NOMO-1 treated with dmso at 0.1 percent for 144 hours (cell line): ENCODE results near the gene FMO2.

ENCODE experiments used
- DNase-seq: peaks from one replicate; lab custom pipeline; 2025; ENCODE audit not compliant: unreplicated experiment; lab: John Stamatoyannopoulos, UW

The FMO2 gene

DNA sequence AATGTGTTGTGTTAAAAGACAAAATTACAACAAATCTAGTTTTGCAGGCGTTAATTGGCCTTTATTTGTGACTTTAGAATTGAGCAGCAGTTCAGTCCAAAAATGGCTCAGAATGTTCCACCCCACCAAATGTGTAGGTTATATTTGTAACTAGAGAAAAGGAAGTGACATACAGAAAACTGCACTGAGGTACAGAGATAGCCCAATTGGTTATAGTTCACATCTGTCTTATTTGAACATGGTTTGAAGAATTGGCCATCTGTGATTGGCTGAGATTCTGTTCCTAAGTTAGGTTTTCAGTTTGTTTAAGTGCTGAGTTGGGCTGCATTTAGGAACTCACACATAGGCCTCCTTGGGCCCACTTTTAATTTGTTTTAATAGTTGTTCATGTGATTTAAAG lies 12.0 kb upstream of the FMO2 start:
- no peak for DNase-seq

DNA sequence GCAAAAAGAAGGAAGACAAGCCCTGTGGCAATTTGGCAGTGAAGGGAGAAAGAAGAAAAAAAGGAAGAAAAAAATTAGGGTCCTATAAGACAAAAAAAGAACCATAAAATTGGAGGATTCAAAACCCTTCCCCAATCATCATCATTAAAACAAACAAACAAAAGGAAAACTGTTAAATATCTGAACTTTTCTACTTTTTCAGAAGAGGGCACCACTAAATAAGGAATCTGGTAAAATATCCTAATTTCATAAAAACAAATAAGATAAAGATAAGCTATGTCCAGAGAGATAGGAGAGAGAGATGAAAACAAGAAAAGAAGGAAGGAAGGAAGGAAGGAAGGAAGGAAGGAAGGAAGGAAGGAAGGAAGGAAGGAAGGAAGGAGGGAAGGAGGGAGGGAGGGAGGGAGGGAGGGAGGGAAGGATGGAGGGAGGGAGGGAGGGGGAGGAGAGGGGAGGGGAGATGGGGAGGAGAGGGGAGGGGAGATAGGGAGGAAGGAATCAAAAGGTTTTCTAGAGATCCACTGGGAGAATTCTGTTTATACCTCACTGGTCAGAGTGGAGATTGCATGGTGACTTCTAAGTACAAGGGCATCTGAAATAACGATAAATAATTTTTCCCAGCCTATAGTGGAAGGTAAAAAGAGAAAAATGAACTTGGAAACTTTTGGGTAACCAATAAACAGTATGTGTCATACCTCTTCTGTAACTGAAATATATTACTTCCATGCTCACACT lies 10.4 kb upstream of the FMO2 start:
- DNase-seq, result no peak

DNA sequence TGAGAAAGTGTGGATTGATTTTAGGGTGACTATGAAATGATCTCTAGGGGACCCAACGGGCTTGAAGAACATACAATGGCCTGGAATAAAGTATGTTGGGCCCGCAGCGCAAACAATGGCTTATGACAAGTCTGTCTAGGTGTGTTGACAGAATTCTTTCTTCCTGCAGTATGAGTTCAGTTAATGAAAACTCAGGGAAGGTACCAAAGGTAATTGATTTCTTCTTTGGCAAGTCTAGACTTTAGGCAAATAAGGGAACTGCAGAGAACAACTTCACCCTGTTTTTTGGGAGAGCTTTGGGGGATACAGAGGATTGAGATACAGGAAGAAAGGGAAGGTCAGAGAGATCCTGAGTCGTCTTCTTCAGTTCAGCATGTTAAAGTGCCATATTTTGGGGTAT lies 7.8 kb upstream of the FMO2 start:
- DNase-seq, result no peak

DNA sequence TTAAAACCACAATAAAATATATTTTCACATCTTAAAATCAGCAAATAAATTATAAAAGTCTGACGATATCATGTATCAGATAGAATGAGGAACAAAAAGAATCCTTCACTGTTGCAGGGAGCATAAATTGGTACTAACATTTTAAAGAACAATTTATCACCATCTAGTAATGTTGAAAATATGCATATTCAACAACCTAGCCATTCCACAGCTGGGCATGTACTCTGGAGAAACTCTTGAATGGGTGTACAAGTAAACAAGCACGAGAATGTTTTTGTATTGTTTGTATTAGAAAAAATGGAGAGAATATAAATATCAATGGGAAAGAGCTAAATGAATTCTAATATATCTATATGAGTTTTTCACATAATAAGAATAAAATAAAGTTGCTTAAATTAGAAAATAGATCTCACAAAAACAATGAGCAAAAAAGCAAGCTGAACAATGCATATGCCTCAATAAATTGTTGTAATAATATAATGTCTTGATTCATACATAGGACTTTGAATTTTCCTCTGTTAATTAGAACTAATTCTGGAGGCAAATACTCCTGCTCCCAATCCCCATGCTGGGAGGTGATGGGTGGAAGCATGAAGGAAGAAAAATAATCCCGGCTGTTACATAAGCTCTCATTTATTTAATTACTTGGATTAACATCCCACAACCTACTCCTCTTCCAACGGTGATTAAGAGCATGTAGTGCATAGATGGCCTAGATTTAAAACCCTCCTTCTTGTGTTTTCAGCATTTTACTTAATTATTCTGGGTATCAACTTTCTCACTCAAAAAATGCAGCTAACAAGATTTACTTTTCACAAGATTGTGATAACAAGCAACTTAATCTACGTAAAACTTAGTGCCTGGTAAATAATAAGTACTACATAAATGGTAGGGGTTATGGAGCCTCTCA lies 5.5 kb upstream of the FMO2 start:
- DNase-seq, result no peak

DNA sequence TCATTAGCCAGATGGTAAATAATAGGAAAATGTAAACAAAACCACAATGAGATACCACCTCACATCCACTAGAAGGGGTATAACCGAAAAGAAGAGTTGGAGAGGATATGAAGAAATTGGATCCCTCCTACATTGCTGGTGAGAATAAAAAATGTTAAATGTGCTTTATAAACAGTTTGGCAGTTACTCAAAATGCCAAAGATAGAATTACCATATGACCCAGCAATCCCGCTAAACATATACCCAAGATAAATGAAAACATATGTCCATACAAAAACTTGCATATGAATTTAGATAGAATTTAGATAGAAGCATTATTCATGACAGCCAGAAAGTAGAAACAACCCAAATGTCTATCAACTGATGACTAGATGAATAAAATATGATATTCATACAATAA lies 4.4 kb upstream of the FMO2 start:
- no peak for DNase-seq

DNA sequence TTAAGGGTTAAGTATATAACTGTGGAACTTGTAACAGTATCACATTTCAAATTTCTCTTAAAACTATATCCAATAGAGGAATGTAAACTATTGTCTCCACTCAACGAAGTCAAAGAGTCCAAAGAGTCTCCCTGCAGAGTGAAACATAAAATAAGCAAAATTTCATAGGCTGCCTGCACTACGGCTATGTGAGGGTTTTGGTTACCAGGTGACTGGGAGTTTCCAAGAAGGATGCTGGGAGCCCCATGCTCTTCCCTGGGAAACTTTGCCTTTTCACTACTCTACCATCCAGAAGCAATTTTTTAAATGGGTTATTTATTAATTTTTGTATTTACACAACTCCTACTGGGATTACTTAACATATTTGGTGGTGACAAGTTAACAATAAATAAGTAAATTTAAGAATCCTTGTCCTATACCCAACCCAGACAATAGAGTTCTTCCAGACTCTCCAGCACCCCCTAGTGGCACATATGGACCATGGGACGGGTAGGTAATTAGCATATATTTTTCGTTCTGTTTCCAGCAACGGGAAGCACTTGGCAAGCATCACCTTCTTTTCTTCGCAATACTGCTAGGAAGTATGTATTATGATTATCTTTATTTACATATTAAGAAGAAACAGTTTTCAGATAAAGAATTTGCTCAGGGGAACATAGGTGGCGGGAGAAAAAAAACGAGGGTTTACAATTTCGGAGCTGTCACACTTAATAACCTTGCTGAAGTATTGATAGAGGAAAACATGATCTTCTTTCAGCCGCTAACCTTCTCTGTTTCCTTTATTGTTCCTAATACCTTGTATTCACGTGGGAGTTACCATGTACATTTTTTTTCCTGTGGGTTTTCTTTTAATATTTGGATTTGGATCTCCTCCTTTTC lies 3.5 kb downstream of the FMO2 start:
- DNase-seq, result peak; percentile 1

DNA sequence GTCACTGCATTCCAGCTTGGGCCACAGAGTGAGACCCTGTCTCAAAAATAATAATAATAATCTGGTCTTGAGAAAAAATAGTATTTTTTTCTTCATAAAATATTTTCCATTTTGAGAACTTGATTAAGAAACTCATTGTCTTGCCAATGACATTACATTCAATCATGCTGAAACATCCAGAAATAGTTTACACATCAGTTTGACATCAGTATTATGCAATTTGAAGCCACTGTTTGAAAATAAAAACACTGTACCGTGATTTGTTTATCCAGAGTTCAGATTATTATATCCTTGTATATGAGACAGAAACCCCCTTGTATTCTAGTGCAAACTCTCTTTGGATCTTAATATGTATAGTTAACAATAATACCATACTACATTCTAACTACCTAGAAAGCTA lies 6.9 kb downstream of the FMO2 start:
- DNase-seq, result no peak

DNA sequence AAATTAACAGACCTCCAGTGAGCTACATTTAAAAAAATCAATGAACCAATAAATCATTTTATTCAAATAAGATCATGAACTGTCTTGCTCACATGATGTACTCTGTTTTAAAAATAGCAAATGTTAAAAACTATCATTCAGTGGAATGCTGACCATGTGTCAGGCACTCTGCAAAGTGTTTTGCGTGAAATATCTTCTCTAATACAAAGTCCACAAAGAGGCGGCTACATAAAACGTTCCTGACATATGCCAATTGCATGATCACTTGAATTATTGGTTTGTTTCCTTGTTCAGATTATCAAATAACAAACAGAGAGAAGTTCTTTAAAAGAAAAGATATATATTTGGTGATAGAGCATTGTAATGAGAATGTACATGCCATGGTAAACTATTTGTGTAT lies 10.7 kb downstream of the FMO2 start:
- no peak for DNase-seq

DNA sequence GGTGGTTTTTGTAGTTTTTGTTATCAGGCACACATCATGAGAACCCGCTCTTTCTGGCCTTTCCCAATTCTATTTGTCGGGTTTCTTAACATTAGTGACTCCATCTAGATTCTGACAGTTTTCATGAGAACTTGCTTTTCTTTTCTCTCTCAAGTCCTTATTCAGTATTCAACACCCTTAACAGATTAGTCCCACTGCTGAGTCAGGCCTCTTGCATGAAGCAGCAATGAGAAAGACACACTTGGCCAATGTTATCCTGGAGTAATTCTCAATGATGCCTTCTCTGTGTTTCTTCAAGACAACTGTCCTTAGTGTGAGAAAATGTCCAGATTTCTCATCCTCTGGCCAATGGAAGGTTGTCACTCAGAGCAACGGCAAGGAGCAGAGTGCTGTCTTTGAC lies 11.3 kb downstream of the FMO2 start:
- no peak for DNase-seq

DNA sequence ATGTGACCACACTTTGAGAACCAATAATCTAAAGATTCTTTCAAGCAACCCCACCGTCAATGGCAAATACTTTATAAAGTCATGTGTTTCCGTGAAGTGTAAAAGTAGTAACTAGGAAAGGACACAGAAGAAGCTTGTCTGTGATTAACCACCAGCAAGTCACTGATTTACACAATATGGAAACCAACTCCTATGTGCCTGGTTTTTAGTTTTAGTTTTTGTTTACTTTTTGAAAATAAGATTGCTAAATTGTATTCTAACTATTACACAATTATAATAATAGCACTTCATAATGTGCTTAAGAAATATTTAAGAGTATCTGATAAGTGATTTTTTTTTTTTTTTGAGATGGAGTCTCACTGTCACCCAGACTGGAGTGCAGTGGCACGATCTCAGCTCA lies 13.0 kb downstream of the FMO2 start:
- DNase-seq, result no peak

DNA sequence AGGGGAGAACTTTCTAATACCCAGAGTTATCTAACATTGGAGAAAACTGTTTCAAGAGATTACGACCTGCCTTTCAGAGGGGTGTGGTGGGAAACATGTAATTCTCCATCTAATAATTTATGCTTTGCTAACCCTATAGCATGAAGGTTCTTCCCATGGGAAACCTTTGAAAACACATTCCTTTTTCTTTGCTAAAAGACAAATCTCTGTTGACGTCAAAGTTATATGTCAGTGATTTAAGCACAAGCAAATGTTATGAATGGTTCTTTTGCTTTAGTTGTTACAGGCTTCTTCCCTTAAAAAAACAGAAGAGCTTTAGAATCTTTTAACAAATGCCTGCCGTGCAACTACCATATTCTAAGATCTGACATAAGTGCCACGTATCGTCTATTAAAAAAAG lies 19.2 kb downstream of the FMO2 start:
- no peak for DNase-seq

DNA sequence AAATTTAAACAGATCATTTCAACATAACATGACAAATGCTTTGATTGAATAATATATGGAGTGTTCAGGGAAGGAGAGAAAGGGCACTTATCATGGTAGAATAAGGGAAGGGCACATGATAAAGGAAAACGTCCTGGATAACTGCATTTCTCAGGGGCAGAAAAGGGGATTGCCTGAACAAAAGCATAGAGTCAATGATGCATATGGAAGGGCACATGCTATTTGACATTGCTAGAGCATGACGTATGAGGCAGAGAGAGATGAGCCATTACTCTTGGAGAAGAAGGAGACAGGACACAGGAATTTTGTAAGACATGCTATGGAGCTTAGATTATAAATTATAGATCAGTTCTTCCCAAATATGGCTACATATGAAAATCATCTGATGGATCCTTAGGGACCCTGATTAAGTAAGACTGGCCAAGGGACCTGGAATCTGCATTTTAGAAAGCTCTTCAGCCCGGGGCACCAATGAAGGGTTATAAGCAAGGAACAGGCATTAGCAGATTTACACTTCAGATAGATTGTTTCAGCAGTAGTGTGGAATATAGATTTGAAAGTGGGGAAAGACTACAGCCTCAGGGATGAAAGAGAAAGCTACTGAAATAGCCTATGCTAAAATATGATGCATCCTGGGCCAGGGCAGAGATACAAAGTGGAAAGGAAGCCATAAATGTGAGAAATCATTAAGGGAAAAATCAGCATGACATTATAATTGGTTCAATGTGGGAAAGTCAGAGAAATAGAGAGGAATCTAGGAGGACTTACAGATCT lies 21.3 kb downstream of the FMO2 start:
- DNase-seq, result no peak

DNA sequence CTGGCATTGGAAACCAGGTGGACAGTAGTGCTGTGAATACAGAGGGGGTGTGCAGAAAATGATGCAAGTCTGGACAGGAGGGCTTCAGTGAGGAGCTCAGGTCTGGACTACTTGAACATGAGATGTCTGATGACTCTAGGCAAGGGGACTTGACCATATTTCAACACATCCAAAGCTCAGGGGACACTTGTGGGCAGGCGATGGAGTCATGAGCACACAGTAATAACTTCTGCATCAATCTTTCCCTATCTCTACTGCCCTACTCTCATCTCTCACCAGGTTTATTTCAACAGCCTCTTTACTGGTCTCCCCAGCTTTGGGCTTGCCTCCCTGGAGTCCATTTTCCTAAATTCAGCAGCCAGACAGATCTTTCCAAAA lies 21.9 kb downstream of the FMO2 start:
- DNase-seq, result no peak

DNA sequence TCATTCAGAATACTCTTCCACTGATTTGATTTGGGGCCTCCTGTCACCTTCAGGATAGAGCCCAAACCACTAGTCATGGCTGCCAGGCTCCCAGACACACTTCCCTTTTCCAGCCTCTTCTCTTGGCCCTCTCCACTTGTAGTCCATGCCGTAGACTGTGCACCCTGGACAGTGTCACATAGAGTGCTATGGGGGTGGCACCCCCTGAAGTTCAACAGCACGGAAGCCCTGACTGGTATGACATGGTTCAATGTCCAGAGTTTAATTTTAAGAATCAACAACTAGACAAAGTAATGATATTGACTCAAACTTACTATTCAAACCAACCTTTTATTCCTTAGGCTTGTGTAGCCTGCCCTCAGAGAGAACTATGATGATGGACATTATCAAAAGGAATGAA lies 22.3 kb downstream of the FMO2 start:
- DNase-seq, result no peak

DNA sequence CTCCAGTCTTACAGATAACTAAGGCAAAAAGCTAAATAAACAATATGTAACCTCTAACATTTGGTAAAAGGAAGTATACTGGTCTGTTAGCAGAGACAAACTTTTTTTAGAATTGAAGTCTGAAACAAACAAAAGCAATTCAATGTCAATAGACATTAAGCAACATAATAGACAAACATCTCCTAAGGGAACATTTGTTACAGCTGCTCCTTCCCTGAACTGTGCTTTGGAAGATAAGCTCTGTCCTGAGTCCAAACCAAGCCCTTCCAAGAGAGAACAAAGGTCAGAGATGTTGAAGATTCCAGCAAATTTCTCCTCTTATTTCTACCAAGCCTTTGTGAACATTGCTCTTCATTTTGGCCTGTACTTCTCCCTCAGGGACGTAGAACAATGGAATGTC lies 25.3 kb downstream of the FMO2 start:
- DNase-seq, result no peak

DNA sequence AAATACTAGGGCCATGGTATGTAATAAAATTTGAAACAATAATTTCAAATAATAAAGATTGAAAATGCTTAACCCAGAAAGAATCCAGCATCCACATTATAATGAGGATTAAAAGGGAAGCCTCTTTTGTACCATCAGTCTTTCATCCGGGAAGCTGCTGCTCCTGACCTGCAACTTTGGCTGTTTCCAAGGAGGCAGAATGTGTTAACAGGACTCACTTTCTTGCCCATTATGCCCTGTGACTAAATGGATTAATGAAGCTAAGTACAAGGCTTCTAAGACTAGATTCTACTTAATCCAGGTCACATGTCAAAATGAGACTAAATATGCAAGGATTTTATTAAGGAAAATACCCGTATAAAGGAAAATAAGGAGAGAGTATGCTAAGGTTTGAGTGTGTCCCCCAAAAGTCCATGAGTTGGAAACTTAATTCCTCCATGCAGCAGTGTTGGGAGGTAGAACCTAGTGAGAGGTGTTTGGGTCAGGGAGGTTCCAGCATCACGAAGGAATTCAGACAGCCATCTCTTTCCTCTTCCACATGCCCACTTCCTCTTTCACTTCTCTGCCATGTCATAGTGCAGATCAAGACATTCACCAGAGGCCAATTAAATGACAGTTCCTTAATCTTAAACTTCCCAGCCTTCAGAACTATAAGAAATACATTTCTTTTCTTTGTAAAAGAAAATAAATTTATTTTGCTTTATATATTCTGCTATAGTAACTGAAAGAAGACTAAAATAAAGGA lies 27.7 kb downstream of the FMO2 start:
- peak; percentile 79 for DNase-seq

DNA sequence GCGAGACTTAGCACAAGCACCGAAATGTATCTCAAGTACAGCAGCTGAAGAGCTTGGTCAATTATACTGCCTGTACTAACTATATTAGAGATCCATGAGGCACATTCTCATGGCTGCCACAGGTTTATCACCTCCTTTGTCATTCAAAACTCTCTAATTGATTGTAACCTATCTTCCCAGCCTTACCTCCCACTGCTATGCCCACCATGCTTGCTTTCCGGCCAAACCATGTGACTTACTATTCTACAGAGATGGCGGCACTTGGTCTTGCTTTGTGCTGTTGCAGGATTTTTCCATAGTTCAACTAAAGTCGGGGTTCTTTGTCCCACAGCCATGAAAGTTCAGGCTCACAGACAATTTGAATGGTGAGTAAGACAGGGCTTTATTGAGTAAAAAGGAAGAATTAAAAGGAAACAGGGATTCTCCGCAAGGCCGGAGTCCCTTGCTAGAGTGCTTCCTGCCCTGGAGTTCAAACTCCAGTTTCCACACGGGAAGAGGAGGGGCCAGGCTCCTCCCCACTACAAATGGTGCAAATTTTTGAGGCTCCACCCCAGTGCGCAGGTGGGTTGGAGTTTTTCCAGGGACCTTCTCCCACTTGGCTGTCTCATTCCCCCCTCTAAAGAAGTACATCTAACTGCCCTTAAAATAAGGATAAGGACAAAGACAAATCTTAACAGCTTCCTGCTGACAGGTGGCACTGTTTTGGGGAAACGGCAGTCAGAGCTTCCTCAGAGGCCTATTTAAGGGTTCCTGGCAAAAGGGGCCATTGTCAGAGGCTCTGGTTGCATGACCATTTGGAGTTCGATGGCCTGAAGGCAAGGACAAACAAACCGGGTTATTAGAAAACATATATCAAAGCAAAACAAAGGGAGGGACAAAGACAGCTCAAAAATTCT lies 28.7 kb downstream of the FMO2 start:
- no peak for DNase-seq

DNA sequence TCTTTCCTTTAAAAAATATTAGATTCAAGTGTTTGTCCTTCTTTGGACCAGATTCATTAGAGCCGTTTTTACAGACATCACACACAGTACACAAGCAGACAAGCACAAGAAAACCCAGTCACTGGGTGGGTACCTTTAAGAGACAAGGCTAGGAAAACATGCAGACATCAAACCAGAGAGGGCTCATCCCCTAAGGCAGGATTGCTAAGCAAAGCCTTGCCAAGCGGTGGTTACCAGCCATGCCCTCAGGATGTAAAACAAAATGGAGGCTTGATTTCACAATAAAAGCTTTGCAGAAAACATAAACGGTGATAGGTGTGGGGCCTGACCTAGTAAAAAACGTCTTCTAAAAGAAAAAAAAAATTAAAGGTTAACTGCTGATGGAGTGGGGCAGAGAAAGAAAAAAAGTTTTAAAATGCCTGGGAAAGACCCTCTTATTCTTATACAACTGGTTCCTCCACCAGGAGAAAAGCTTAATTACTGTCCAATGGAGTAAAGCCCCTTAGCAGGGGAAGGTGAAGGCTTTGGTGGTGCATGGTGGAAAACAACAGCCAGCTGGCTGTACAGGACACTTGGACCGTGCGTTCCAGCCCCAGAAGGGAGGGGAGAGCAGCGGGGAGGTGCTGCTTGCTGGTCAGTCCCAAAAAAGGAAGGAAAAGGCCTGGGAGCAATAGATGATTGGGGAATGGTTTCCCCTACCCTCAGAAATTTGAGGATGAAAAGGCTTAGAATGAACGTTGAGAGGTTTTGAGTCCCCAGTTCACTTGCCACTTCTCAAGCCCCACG lies 32.8 kb downstream of the FMO2 start:
- no peak for DNase-seq
